Astrocyte of the cerebellum (primary cell): Measurements from ENCODE around the gene OGN.

Experiments
- DNase-seq: peaks from one replicate; pipeline ENCODE4 v3.0.0-alpha.2; 2011; ENCODE audit warnings: low read depth
- H3K4me3 ChIP-seq: 2 replicates; pipeline ENCODE4 v1.5.1; 2011; ENCODE audit warnings: mild to moderate bottlenecking, low read depth, low read length, moderate library complexity
- CTCF ChIP-seq: IDR thresholded peaks from 2 replicates; pipeline ENCODE4 v1.5.1; 2012; ENCODE audit warnings: low read length, low read depth, moderate library complexity, mild to moderate bottlenecking; ENCODE audit errors: missing control alignments
- in situ Hi-C: cut with HindIII; loops from 2 replicates; pipeline ENCODE4 v1.10.0; 2017; ENCODE audit warnings: low sequenced_read_pairs

Gene OGN

GRCh38 chr9:92360083-92360482 is 44.3 kb downstream of the OGN start:
- no peak overlapping the region for H3K4me3 ChIP-seq
- no peak for DNase-seq
- in situ Hi-C loops: no loop called here
- no peak for TF ChIP-seq CTCF

- H3K4me3 ChIP-seq: no peak overlapping the region
- TF ChIP-seq CTCF: no peak
- no peak for DNase-seq
- in situ Hi-C loops: no loop called here
Observed at GRCh38 chr9:92359394-92359995, 44.9 kb downstream of the OGN start.

GRCh38 chr9:92353051-92353450 is 51.3 kb downstream of the OGN start:
- no peak for TF ChIP-seq CTCF
- in situ Hi-C loops: no loop called here
- no peak for DNase-seq
- no peak overlapping the region for H3K4me3 ChIP-seq

- in situ Hi-C loops: no loop called here
- H3K4me3 ChIP-seq: no peak overlapping the region
- no peak for TF ChIP-seq CTCF
- no peak for DNase-seq
Observed at GRCh38 chr9:92350740-92351133, 53.6 kb downstream of the OGN start.

GRCh38 chr9:92349771-92350739 is 54.3 kb downstream of the OGN start:
- TF ChIP-seq CTCF: no peak
- H3K4me3 ChIP-seq: no peak overlapping the region
- DNase-seq: peak; percentile 42
- in situ Hi-C loops: no loop called here

- TF ChIP-seq CTCF: no peak
- no peak for DNase-seq
- no peak overlapping the region for H3K4me3 ChIP-seq
- in situ Hi-C loops: no loop called here
Observed at GRCh38 chr9:92345582-92345981, 58.8 kb downstream of the OGN start.
